ENCODE data around the gene CDC42EP1.

The CDC42EP1 gene

GRCh38 chr22:37616201-37617083 is 56.2 kb downstream of the CDC42EP1 start:
- no peak for DNase-seq

GRCh38 chr22:37617431-37617830 is 57.2 kb downstream of the CDC42EP1 start:
- DNase-seq = no peak

- no peak for DNase-seq
These were observed 57.9 kb downstream of the CDC42EP1 start for GRCh38 chr22:37618072-37618656.

- DNase-seq = no peak
These were observed 58.4 kb downstream of the CDC42EP1 start for GRCh38 chr22:37618674-37619073.

Data from NCI-H524 (cell line).